ENCODE measurements around the gene PRF1.
A peak's percentile ranks its signal among the peaks of the same experiment; 100 is the strongest.

PRF1 gene

GRCh38 chr10:70620020-70620289 is 17.4 kb upstream of the PRF1 start:
- no peak for TF ChIP-seq CTCF (IDR thresholded peaks at IDR 0.05; ENCODE audit: insufficient read depth, low read depth, low read length, missing control alignments)
- H3K4me3 ChIP-seq (ENCODE audit: low read length): no peak overlapping the region
- DNase-seq (ENCODE audit: low read depth): no peak

- peak; percentile 23 for DNase-seq (ENCODE audit: low read depth)
- TF ChIP-seq CTCF (IDR thresholded peaks at IDR 0.05; ENCODE audit: insufficient read depth, low read depth, low read length, missing control alignments): peak; percentile 12
- H3K4me3 ChIP-seq (ENCODE audit: low read length): no peak overlapping the region
These were observed 16.9 kb upstream of the PRF1 start for GRCh38 chr10:70619271-70620019.

GRCh38 chr10:70618663-70619062 is 16.1 kb upstream of the PRF1 start:
- no peak for DNase-seq (ENCODE audit: low read depth)
- TF ChIP-seq CTCF (IDR thresholded peaks at IDR 0.05; ENCODE audit: insufficient read depth, low read depth, low read length, missing control alignments): no peak
- H3K4me3 ChIP-seq (ENCODE audit: low read length): no peak overlapping the region

- DNase-seq (ENCODE audit: low read depth): peak; percentile 45
- H3K4me3 ChIP-seq (ENCODE audit: low read length): no peak overlapping the region
These were observed 15.4 kb upstream of the PRF1 start for GRCh38 chr10:70617798-70618568.

GRCh38 chr10:70616761-70617160 is 14.2 kb upstream of the PRF1 start:
- H3K4me3 ChIP-seq (ENCODE audit: low read length): no peak overlapping the region
- no peak for DNase-seq (ENCODE audit: low read depth)
- TF ChIP-seq CTCF (IDR thresholded peaks at IDR 0.05; ENCODE audit: insufficient read depth, low read depth, low read length, missing control alignments): no peak

More at GRCh38 chr10:70617798-70618568, 15.4 kb upstream of the PRF1 start:
- no peak for TF ChIP-seq CTCF (IDR thresholded peaks at IDR 0.05; ENCODE audit: insufficient read depth, low read depth, low read length, missing control alignments)

- H3K4me3 ChIP-seq (ENCODE audit: low read length): no peak overlapping the region
- DNase-seq (ENCODE audit: low read depth): peak; percentile 22
- TF ChIP-seq CTCF (IDR thresholded peaks at IDR 0.05; ENCODE audit: insufficient read depth, low read depth, low read length, missing control alignments): no peak
These were observed 13.4 kb upstream of the PRF1 start for GRCh38 chr10:70615784-70616522.
